GM12878 (cell line): ENCODE results near the gene COL4A2. TPM values are rescaled to one million over a fixed set of nuclear protein-coding genes. Genes with fewer than 3 reads are reported as not detected.

Experiments used
- ATAC-seq: fragments of 200-7000 bp; cut with Tn5 transposase; 3 replicates; pipeline ENCODE4 v1.9.1; 2020; ENCODE audit warnings: mild to moderate bottlenecking, moderate library complexity
- BruUV-seq: library from RNA; stranded (reverse); fragments of 400-500 nt; replicated peaks from 2 replicates; lab custom pipeline; 2021; lab: Mats Ljungman, UMichigan
- CTCF ChIA-PET: fragments of 300-600 bp; sonication (Branson Sonifier 250); formaldehyde crosslinking; extraction: SDS; loops from one replicate; lab custom pipeline; 2021; ENCODE audit warnings: inconsistent platforms; lab: Yijun Ruan, JAX
- POLR2A ChIA-PET: fragments of 350-600 bp; formaldehyde crosslinking; extraction: SDS; loops from one replicate; lab custom pipeline; 2021; ENCODE audit warnings: inconsistent platforms; lab: Charles Lee
- RAD21 ChIA-PET: fragments of 300-600 bp; sonication (Branson Sonifier 250); formaldehyde crosslinking; loops from one replicate; lab custom pipeline; 2023; ENCODE audit warnings: antibody characterized with exemption; ENCODE audit not compliant: unreplicated experiment; lab: Charles Lee
- SMC1A ChIA-PET: fragments of 300-600 bp; sonication (Branson Sonifier 250); formaldehyde crosslinking; loops from one replicate; lab custom pipeline; 2023; ENCODE audit not compliant: unreplicated experiment, uncharacterized antibody; lab: Charles Lee
- DNase-seq: peaks from one replicate; pipeline ENCODE4 v3.0.0-alpha.2; 2011; ENCODE audit warnings: low read depth, low spot score
- FAIRE-seq: peaks from 3 replicates; lab custom pipeline; 2011; peaks lifted over from hg19 to GRCh38; lab: Jason Lieb, UNC
- H2AFZ ChIP-seq: 2 replicates; pipeline ENCODE4 v1.6.0; 2011; ENCODE audit warnings: low read depth, low read length, control low read depth; ENCODE audit not compliant: control insufficient read depth
- H3K27ac ChIP-seq: 2 replicates; pipeline ENCODE4 v1.5.1; 2011; ENCODE audit warnings: control low read depth; ENCODE audit not compliant: control insufficient read depth, insufficient read depth
- H3K27me3 ChIP-seq, 2 experiments: replicated peaks in 1 of 2; 2 replicates each; pipeline versions ENCODE4 v1.6.0 to v1.6.1; 2011; ENCODE audit warnings: low read length in 1 of 2; ENCODE audit not compliant: control insufficient read depth in 2 of 2, insufficient read depth in 2 of 2
- H3K36me3 ChIP-seq, 2 experiments: 2 replicates each; pipeline ENCODE4 v1.5.1; 2011; ENCODE audit warnings: low read length in 1 of 2; ENCODE audit not compliant: control insufficient read depth in 2 of 2, insufficient read depth in 2 of 2
- H3K4me1 ChIP-seq: 2 replicates; pipeline ENCODE4 v1.6.1; 2011; ENCODE audit warnings: mild to moderate bottlenecking, low read length, moderate library complexity, mixed read lengths; ENCODE audit not compliant: control insufficient read depth, insufficient read depth
- H3K4me2 ChIP-seq: 2 replicates; pipeline ENCODE4 v1.6.0; 2011; ENCODE audit warnings: control low read depth; ENCODE audit not compliant: control insufficient read depth, insufficient read depth
- H3K4me3 ChIP-seq: fragments of 200-600 bp; sonication (generic); 2 replicates; pipeline ENCODE4 v1.5.1; 2016
- H3K79me2 ChIP-seq: 2 replicates; pipeline ENCODE4 v1.6.0; 2011; ENCODE audit warnings: low read length; ENCODE audit not compliant: control insufficient read depth, insufficient read depth
- H3K9ac ChIP-seq: 2 replicates; pipeline ENCODE4 v1.8.0; 2011; ENCODE audit warnings: low read length, control low read depth, mixed read lengths; ENCODE audit not compliant: control insufficient read depth, insufficient read depth
- H3K9me3 ChIP-seq: replicated peaks from 3 replicates; pipeline ENCODE4 v1.5.1; 2011; ENCODE audit warnings: mild to moderate bottlenecking, low read length; ENCODE audit not compliant: control insufficient read depth, insufficient read depth
- H4K20me1 ChIP-seq: 2 replicates; pipeline ENCODE4 v1.6.0; 2011; ENCODE audit not compliant: control insufficient read depth, insufficient read depth
- BMI1 ChIP-seq: fragments of 450-650 bp; IDR thresholded peaks from 2 replicates; pipeline ENCODE4 v1.6.1; 2016; ENCODE audit warnings: mild to moderate bottlenecking, moderate library complexity, borderline replicate concordance
- BRCA1 ChIP-seq: IDR thresholded peaks from 2 replicates; pipeline ENCODE4 v1.6.1; 2011; ENCODE audit warnings: low read depth, low read length, improper control_type of control experiment
- CREB1 ChIP-seq: IDR thresholded peaks from 2 replicates; pipeline ENCODE4 v1.6.1; 2012; ENCODE audit warnings: low read depth, mild to moderate bottlenecking, inconsistent platforms
- DPF2 ChIP-seq: fragments of 450-650 bp; IDR thresholded peaks from 2 replicates; pipeline ENCODE4 v1.6.1; 2017; ENCODE audit warnings: mild to moderate bottlenecking
- IKZF1 ChIP-seq: fragments of 450-650 bp; conservative IDR thresholded peaks from 2 replicates; pipeline ENCODE4 v1.6.1; 2017; ENCODE audit warnings: antibody characterized with exemption, mild to moderate bottlenecking
- MEF2B ChIP-seq: fragments of 450-650 bp; IDR thresholded peaks from 2 replicates; pipeline ENCODE4 v1.6.1; 2018; ENCODE audit warnings: mild to moderate bottlenecking, moderate library complexity; ENCODE audit not compliant: partially characterized antibody, poor library complexity, severe bottlenecking
- MXI1 ChIP-seq: fragments of 150-350 bp; IDR thresholded peaks from 2 replicates; pipeline ENCODE4 v1.6.1; 2011; ENCODE audit warnings: low read depth, mild to moderate bottlenecking, inconsistent platforms, low read length, improper control_type of control experiment
- NFYA ChIP-seq: IDR thresholded peaks from 2 replicates; pipeline ENCODE4 v1.6.1; 2011; ENCODE audit warnings: low read depth, mild to moderate bottlenecking, low read length, improper control_type of control experiment, borderline replicate concordance
- PAX5 ChIP-seq: IDR thresholded peaks from 2 replicates; pipeline ENCODE4 v1.6.1; 2011; ENCODE audit warnings: low read depth, low read length, borderline replicate concordance
- PBX3 ChIP-seq: IDR thresholded peaks from 2 replicates; pipeline ENCODE4 v1.6.1; 2011; ENCODE audit warnings: mild to moderate bottlenecking, low read depth, low read length, moderate library complexity; ENCODE audit not compliant: insufficient replicate concordance
- SMARCA5 ChIP-seq: fragments of 450-650 bp; IDR thresholded peaks from 2 replicates; pipeline ENCODE4 v1.6.1; 2017; ENCODE audit warnings: mild to moderate bottlenecking
- SP1 ChIP-seq: IDR thresholded peaks from one replicate; pipeline ENCODE4 v1.6.1; 2011; ENCODE audit warnings: low read depth, low read length
- STAT1 ChIP-seq: fragments of 450-650 bp; conservative IDR thresholded peaks from 2 replicates; pipeline ENCODE4 v1.6.1; 2014; ENCODE audit warnings: antibody characterized with exemption, mild to moderate bottlenecking
- STAT3 ChIP-seq: IDR thresholded peaks from 2 replicates; pipeline ENCODE4 v1.6.1; 2011; ENCODE audit warnings: low read depth, low read length, improper control_type of control experiment
- ZBTB11 ChIP-seq: fragments of 450-650 bp; formaldehyde crosslinking; IDR thresholded peaks from 2 replicates; pipeline ENCODE4 v1.5.0; 2022; ENCODE audit warnings: mild to moderate bottlenecking, missing genetic modification characterization
- ZSCAN29 ChIP-seq: fragments of 450-650 bp; IDR thresholded peaks from 2 replicates; pipeline ENCODE4 v1.6.1; 2017; ENCODE audit warnings: mild to moderate bottlenecking, moderate library complexity
- WGBS: methylation state at CpG from one replicate; pipeline ENCODE4 v1.1.6; 2016; ENCODE audit warnings: low lambda C conversion rate; ENCODE audit not compliant: insufficient replicate concordance, insufficient coverage; ENCODE audit errors: missing lambda C conversion rate; 5-methylcytosine and 5-hydroxymethylcytosine counted together
- in situ Hi-C: fragments of 300-500 bp; cut with MboI; formaldehyde crosslinking; loops from 9 replicates; pipeline ENCODE4 v1.14.3; 2018; ENCODE audit warnings: mixed read lengths
- intact Hi-C: fragments of 100-400 bp; cut with micrococcal nuclease; formaldehyde crosslinking; loops from one replicate; pipeline ENCODE4 v1.14.2; 2022; ENCODE audit not compliant: unreplicated experiment
- polyA plus RNA-seq, 11 experiments: library from polyadenylated mRNA; depleted of rRNA in 4 of 11; unstranded in 6 of 11; stranded (reverse) in 5 of 11; fragments of >200 nt; fragmentation: Nextera tagmentation in 4 of 11; fragmentation: Illumina TruSeq in 1 of 11; extraction: Ambion mirVana in 4 of 11; extraction: Trizol in 1 of 11; gene quantifications; 1 replicate in 1 of 11; 2 replicates in 10 of 11; pipeline versions ENCODE4 v1.2.1 to v1.2.3, GENCODE V29; 2011 to 2016; ENCODE audit warnings: inconsistent platforms in 2 of 11, missing spikeins in 2 of 11, low read depth in 1 of 11
- total RNA-seq, 4 experiments: library from RNA; depleted of rRNA in 3 of 4; stranded (reverse); fragments of >200 nt in 3 of 4; fragmentation: Illumina TruSeq in 1 of 4; extraction: Trizol in 1 of 4; gene quantifications; 2 replicates each; pipeline versions ENCODE4 v1.2.1 to v1.2.3, GENCODE V29; 2013 to 2021
- TF ChIP-seq, protein P1 (sequence below): IDR thresholded peaks from 2 replicates; pipeline ENCODE4 v1.6.1; 2011; ENCODE audit warnings: borderline replicate concordance, low read depth, mild to moderate bottlenecking, moderate library complexity, low read length; ENCODE audit not compliant: insufficient read depth, poor library complexity, severe bottlenecking
- TF ChIP-seq, protein P2 (sequence below): IDR thresholded peaks from 2 replicates; pipeline ENCODE4 v1.6.1; 2011; ENCODE audit warnings: low read depth, mild to moderate bottlenecking, low read length, moderate library complexity, borderline replicate concordance; ENCODE audit errors: extremely low read depth

COL4A2 gene
- total and polyA plus RNA-seq, 10 of the 15 experiments (the other 5 are each of a cell fraction or from before 2014, with no cell fraction given): 0.16 to 1.6 (median 0.62) TPM; not detected in 3

- no peaks in the 10 kb centered on the region for H3K36me3 ChIP-seq
- no peaks in the 10 kb centered on the region for H3K79me2 ChIP-seq
- intact Hi-C loops (no loop called here), in situ Hi-C loops (loop anchor here (25.0 kb wide), 1 partner anchor 1457 kb away; no protein-coding TSS in a partner anchor)
- ChIA-PET SMC1A (interaction anchor here (0.8 to 4.7 kb wide), 4 partner anchors 25 to 196 kb away, joined by 3 to 20 read pairs (median 3); no protein-coding TSS in a partner anchor), POLR2A (interaction anchor here (0.6 kb wide), 1 partner anchor 117 kb away, joined by 4 read pairs; no protein-coding TSS in a partner anchor), RAD21 (interaction anchor here (3.5 kb wide), 1 partner anchor 25 kb away, joined by 16 read pairs; no protein-coding TSS in a partner anchor), CTCF (interaction anchor here (1.3 to 4.0 kb wide), 2 partner anchors 8 to 25 kb away, joined by 3 to 14 read pairs; no protein-coding TSS in a partner anchor)
- no peak overlapping the region for H3K27ac ChIP-seq
- no peak for DNase-seq
- FAIRE-seq: no peak
- H3K9me3 ChIP-seq: no peaks in the 10 kb centered on the region
- no TSS peak for BruUV-seq
- H3K4me3 ChIP-seq: no peak overlapping the region
- peak; percentile 80 for ATAC-seq
- H3K9ac ChIP-seq: no peak overlapping the region
- 65% methylated on average over 14 of the region's 14 CpGs for WGBS
- no peaks in the 10 kb centered on the region for H3K4me1 ChIP-seq
- no peak overlapping the region for H3K4me2 ChIP-seq
- peaks cover 0 to 3% of the 10 kb centered on the region in 2 experiments; a peak in 1 of 4 replicates for H3K27me3 ChIP-seq
- H2AFZ ChIP-seq: no peak overlapping the region
- H4K20me1 ChIP-seq: no peaks in the 10 kb centered on the region
- TF ChIP-seq, protein P1, sequence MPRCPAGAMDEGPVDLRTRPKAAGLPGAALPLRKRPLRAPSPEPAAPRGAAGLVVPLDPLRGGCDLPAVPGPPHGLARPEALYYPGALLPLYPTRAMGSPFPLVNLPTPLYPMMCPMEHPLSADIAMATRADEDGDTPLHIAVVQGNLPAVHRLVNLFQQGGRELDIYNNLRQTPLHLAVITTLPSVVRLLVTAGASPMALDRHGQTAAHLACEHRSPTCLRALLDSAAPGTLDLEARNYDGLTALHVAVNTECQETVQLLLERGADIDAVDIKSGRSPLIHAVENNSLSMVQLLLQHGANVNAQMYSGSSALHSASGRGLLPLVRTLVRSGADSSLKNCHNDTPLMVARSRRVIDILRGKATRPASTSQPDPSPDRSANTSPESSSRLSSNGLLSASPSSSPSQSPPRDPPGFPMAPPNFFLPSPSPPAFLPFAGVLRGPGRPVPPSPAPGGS: no peak
- TF ChIP-seq STAT1 (no peak), DPF2 (0 out of 2 replicates have a peak, but pooled peaks have one; percentile 54), SP1 (no peak), MXI1 (no peak), PAX5 (no peak), BRCA1 (no peak), BMI1 (no peak), ZBTB11 (CRISPR knock-in tag) (no peak), CREB1 (no peak), NFYA (no peak), ZSCAN29 (no peak), SMARCA5 (no peak), STAT3 (no peak), MEF2B (no peak), IKZF1 (peak; percentile 62), PBX3 (no peak)
- TF ChIP-seq, protein P2, sequence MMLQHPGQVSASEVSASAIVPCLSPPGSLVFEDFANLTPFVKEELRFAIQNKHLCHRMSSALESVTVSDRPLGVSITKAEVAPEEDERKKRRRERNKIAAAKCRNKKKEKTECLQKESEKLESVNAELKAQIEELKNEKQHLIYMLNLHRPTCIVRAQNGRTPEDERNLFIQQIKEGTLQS: no peak
Measured at GRCh38 chr13:110419381-110419791, 112.3 kb downstream of the COL4A2 start.
